Measurements from ENCODE around the gene BBS2. TPM values are rescaled to one million over a fixed set of nuclear protein-coding genes. Genes with fewer than 3 reads are reported as not detected.

BBS2 gene
- total RNA-seq, 1 experiment from 2014 or later, result 27.7 TPM

DNA sequence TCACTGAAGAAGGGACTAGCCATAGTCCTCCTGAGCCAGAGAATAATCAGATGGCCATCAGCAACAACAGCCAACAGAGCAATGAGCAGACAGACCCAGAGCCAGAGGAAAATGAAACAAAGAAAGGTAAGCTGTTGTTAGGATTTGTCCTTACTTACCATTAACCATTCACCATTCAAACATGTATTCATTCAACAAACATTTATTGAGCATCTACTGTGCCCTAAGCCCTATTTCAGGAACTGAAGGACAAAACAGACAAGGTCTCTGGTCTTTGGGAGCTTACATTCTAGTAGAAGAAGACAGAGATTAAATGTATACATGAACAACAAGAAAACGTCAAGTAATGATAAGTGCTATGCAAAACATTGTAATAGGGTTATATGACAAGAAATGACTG is 49.2 kb downstream of the BBS2 start:
- Mint-ChIP-seq H3K36me3 (ENCODE audit: insufficient read depth, unreplicated experiment) (peaks cover 98% of the 10 kb centered on the region), H3K27ac (ENCODE audit: unreplicated experiment) (no peak overlapping the region), H3K4me3 (ENCODE audit: unreplicated experiment) (no peak overlapping the region), H3K4me1 (ENCODE audit: low read depth, unreplicated experiment) (no peaks in the 10 kb centered on the region), H3K9me3 (ENCODE audit: unreplicated experiment) (no peaks in the 10 kb centered on the region), H3K27me3 (ENCODE audit: insufficient read depth, unreplicated experiment) (no peaks in the 10 kb centered on the region)
- Histone ChIP-seq H3K9me3 (no peaks in the 10 kb centered on the region), H3K27me3 (replicated peaks; ENCODE audit: control insufficient read depth, insufficient read depth, low read length) (no peaks in the 10 kb centered on the region), H3K4me3 (ENCODE audit: low read depth, low read length) (no peak overlapping the region), H3K36me3 (ENCODE audit: control insufficient read depth, insufficient read depth, low read length) (peaks cover 5% of the 10 kb centered on the region), H3K4me1 (no peaks in the 10 kb centered on the region)
- intact Hi-C loops (cut with micrococcal nuclease; ENCODE audit: unreplicated experiment), result no loop called here
- CTCF ChIA-PET, result no interaction called here
- POLR2A ChIA-PET, result no interaction called here
- TF ChIP-seq, protein P1, sequence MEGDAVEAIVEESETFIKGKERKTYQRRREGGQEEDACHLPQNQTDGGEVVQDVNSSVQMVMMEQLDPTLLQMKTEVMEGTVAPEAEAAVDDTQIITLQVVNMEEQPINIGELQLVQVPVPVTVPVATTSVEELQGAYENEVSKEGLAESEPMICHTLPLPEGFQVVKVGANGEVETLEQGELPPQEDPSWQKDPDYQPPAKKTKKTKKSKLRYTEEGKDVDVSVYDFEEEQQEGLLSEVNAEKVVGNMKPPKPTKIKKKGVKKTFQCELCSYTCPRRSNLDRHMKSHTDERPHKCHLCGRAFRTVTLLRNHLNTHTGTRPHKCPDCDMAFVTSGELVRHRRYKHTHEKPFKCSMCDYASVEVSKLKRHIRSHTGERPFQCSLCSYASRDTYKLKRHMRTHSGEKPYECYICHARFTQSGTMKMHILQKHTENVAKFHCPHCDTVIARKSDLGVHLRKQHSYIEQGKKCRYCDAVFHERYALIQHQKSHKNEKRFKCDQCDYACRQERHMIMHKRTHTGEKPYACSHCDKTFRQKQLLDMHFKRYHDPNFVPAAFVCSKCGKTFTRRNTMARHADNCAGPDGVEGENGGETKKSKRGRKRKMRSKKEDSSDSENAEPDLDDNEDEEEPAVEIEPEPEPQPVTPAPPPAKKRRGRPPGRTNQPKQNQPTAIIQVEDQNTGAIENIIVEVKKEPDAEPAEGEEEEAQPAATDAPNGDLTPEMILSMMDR (IDR thresholded peaks at IDR 0.05; ENCODE audit: insufficient read depth in 1 of 2, low read depth in 1 of 2, low read length in 1 of 2, severe bottlenecking in 1 of 2, unreplicated experiment in 1 of 2), result no peak
- no peak for DNase-seq
- BruUV-seq (replicated peaks), result no TSS peak

DNA sequence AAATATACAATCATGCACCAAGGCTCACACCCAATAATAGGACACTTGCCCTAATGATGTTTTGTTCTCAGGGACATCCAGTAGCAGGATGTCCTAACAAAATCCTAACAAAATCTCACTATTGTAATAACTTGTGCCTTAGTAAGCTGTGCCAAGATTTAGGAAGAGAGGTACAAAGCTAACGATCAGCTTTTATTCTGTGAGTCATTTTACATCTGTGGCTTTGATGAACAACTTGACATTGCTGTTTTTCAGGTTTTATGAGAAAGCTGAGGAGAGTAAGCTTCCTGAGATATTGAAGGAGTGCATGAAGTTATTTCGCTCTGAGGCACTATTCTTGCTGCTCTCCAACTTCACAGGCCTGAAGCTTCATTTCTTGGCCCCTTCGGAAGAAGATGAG is 49.6 kb downstream of the BBS2 start:
- no peaks in the 10 kb centered on the region for H3K9me3 ChIP-seq
- POLR2A ChIA-PET, result no interaction called here
- Mint-ChIP-seq H3K36me3 (ENCODE audit: insufficient read depth, unreplicated experiment) (peaks cover 98% of the 10 kb centered on the region), H3K4me3 (ENCODE audit: unreplicated experiment) (no peak overlapping the region), H3K9me3 (ENCODE audit: unreplicated experiment) (no peaks in the 10 kb centered on the region), H3K4me1 (ENCODE audit: low read depth, unreplicated experiment) (no peaks in the 10 kb centered on the region), H3K27ac (ENCODE audit: unreplicated experiment) (no peak overlapping the region), H3K27me3 (ENCODE audit: insufficient read depth, unreplicated experiment) (no peaks in the 10 kb centered on the region)
- no peak overlapping the region for H3K4me3 ChIP-seq (ENCODE audit: low read depth, low read length)
- no TSS peak for BruUV-seq (replicated peaks)
- H3K4me1 ChIP-seq, result no peaks in the 10 kb centered on the region
- CTCF ChIA-PET, result no interaction called here
- TF ChIP-seq, protein P1 (IDR thresholded peaks at IDR 0.05; ENCODE audit: insufficient read depth in 1 of 2, low read depth in 1 of 2, low read length in 1 of 2, severe bottlenecking in 1 of 2, unreplicated experiment in 1 of 2), result no peak
- DNase-seq, result no peak
- no peaks in the 10 kb centered on the region for H3K27me3 ChIP-seq (replicated peaks; ENCODE audit: control insufficient read depth, insufficient read depth, low read length)
- intact Hi-C loops (cut with micrococcal nuclease; ENCODE audit: unreplicated experiment), result no loop called here
- H3K36me3 ChIP-seq (ENCODE audit: control insufficient read depth, insufficient read depth, low read length), result peaks cover 5% of the 10 kb centered on the region

DNA sequence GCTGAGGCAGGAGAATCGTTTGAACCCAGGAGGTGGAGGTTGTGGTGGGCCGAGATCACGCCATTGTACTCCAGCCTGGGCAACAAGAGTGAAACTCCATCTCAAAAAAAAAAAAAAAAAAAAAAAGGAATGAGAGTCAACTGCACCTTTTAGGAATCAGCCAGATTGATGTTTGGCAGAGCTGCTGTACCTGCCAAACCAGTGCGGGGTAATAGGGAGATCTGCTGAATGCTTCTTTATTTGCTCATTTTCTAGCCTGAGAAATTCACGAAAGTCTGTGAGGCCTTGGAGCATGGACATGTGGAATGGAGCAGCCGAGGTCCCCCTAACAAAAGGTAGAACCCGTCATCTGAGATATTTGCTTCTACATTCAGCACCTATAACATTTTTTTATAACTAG is 50.1 kb downstream of the BBS2 start:
- peaks cover 5% of the 10 kb centered on the region for H3K36me3 ChIP-seq (ENCODE audit: control insufficient read depth, insufficient read depth, low read length)
- ChIA-PET CTCF (no interaction called here), POLR2A (no interaction called here)
- H3K27me3 ChIP-seq (replicated peaks; ENCODE audit: control insufficient read depth, insufficient read depth, low read length), result no peaks in the 10 kb centered on the region
- TF ChIP-seq, protein P1 (IDR thresholded peaks at IDR 0.05; ENCODE audit: insufficient read depth in 1 of 2, low read depth in 1 of 2, low read length in 1 of 2, severe bottlenecking in 1 of 2, unreplicated experiment in 1 of 2), result no peak
- Mint-ChIP-seq H3K9me3 (ENCODE audit: unreplicated experiment) (no peaks in the 10 kb centered on the region), H3K4me1 (ENCODE audit: low read depth, unreplicated experiment) (no peaks in the 10 kb centered on the region), H3K36me3 (ENCODE audit: insufficient read depth, unreplicated experiment) (peaks cover 98% of the 10 kb centered on the region), H3K27me3 (ENCODE audit: insufficient read depth, unreplicated experiment) (no peaks in the 10 kb centered on the region), H3K4me3 (ENCODE audit: unreplicated experiment) (no peak overlapping the region), H3K27ac (ENCODE audit: unreplicated experiment) (no peak overlapping the region)
- DNase-seq, result no peak
- no peaks in the 10 kb centered on the region for H3K9me3 ChIP-seq
- intact Hi-C loops (cut with micrococcal nuclease; ENCODE audit: unreplicated experiment), result no loop called here
- no peak overlapping the region for H3K4me3 ChIP-seq (ENCODE audit: low read depth, low read length)
- BruUV-seq (replicated peaks), result no TSS peak
- no peaks in the 10 kb centered on the region for H3K4me1 ChIP-seq

Data from Caco-2 (cell line).